Stimulated activated CD4-positive, alpha-beta T cell treated with anti-CD3 and anti-CD28 coated beads, Interleukin-12 subunit alpha, Interleukin-12 subunit beta, amount 100 ng/mL, for 48 hours (primary cell): ENCODE data around the gene ANKS3.

Experiments
- DNase-seq, 3 donors: peaks; one replicate each; pipeline ENCODE4 v3.0.0-alpha.2; 2020; ENCODE audit warnings: low read depth in 2 of 3, low spot score in 1 of 3

ANKS3 gene, protein sequence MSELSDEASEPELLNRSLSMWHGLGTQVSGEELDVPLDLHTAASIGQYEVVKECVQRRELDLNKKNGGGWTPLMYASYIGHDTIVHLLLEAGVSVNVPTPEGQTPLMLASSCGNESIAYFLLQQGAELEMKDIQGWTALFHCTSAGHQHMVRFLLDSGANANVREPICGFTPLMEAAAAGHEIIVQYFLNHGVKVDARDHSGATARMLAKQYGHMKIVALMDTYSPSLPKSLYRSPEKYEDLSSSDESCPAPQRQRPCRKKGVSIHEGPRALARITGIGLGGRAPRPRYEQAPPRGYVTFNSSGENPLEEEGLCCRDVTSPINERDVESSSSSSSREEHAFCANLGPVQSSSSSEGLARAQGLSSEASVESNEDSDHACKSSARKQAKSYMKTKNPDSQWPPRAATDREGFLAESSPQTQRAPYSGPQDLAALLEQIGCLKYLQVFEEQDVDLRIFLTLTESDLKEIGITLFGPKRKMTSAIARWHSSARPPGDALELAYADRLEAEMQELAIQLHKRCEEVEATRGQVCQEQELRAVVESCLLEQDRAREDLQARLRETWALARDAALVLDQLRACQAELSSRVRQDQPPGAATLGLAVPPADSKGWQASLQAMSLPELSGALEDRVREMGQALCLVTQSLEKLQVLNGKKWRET

DNA sequence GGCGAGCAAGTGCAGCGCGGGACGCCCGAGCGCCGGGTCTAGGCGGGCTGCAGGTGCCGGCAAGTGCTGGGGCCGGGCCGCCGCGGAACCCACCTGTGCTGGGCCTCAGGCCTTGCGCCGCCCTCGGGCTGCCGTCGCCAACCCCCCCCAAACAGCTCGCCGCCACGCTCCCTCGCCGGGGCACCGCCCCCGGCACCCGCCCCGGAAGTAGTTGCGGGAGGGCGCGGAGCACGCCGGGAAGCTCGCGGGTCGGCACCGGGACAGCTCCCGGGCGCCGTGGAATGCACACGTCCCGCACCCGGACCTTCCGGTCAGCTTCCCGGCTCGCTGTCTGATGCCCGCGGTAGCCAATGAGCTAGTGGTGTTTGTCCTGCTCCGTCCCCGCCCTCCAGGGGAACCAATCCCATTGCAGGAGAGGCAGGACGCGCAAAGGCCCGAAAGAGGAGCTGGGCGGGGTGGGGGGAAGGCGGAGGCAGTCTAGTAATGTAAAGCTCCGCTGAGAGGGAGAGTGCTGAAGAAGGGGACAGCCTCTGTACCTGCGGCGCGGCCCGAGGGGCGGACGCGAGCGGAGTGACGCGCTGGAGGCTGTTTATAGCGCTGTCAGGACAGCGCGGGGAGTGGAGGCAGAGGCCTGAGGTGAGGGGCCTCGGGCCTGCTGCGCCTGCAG lies at the start of gene ANKS3, which contains the start of gene DNAAF8:
ANKS3 (minus strand) TSS at position 209 of the 667 bp plus-strand sequence. CDS start 4,122 bp downstream, outside the sequence.
DNAAF8 (plus strand) TSS at position 475 of the 667 bp plus-strand sequence. CDS start 1,978 bp downstream, outside the sequence.
- DNase-seq: peak; percentile 58 to 78 (median 61)

DNA sequence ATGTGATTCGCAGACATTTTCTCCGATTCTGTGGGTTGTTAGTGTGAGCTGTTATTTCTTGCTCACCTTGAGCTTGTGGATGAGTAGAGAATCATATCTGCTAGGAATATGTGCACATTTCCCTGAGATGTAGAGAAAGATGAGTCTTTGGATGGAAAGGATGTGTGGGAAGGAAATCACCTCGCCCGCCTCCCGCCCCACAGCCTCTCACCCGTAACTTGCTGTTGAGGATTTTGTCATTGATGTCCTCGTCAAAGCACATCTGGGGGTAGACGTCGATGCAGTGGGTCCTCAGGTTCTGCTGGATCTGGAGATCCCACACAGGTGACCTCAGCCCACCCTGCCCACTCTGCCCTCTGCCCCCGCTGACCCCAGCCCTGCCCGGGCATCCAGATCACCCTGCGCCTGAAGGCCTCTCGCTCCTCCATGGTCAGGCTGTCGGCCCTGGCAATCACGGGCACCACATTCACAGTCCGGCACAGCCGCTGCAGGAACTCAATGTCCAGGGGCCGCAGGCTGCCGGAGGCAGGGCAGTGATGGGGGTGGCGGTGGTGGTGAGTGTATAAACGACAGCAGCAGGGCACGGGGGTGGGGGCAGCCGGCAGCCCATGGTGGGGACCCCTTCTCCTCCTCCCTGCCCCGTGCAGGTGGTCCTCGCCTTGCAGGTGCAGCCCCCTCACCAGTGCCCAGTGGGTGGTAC lies 49.3 kb upstream of the ANKS3 start:
- no peak for DNase-seq

DNA sequence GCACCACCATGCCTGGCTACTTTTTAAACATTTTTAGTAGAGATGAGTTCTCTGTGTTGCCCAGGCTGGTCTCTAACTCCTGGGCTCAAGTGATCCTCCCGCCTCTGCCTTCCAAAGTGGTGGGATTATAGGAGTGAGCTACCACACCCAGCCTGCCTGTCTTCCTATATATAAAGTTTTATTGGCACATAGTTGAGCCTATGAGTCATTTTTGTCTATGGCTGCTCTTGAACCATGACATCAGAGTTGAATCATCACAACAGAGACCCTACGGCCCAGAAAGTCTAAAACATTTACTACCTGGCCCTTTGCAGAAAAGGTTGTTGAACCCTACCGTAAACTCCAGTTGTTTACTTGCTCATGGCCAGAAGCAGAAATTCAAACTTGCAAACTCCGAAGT lies 46.2 kb upstream of the ANKS3 start:
- no peak for DNase-seq

DNA sequence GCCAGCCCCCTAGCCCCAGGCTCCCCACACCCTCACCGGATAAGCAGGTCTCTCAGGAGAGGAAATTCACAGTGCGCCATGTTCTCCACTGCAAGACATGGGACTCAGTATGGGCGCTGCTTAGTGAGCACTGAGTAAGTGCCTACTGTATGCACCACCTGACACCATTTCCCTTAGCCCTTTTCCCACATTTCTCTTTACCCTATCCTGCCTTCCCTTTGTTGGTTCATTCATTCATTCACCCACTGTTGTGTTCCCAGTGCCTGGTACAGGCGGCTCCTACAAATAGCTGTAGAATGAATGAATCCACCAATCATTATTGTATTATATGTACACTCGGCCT lies 44.0 kb upstream of the ANKS3 start:
- DNase-seq: no peak

DNA sequence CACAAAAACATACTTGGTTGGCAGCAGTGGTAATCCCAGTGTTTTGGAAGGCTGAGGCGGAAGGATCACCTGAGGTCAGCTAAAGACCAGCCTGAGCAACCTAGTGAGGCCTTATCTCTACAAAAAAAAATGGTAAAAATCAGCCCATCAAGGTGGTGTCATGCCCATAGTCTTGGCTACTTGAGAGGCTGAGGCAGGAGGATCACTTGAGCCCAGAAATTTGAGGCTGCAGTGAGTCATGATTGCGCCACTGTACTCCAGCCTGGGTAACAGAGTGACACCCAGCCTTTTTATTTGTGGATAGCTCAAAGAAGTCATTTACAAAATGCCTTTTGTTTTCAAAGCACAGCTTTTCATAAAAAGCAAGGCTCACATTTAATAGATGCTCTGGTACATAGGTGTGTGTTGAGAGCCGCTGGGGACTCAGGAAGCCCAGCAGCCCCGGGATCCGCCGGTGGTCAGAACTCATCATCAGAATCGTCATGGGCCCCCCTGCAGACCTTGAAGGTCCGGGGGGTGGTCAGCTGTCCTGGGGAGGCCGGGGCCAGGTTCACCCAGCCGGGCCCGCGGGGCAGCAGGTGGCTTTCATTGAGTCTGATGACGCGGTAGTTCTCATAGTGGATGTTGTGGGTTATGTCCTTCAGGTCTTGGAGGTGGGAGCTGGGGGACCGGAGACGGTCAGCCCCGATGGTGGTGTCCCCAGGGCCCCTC lies 43.4 kb upstream of the ANKS3 start:
- no peak for DNase-seq

DNA sequence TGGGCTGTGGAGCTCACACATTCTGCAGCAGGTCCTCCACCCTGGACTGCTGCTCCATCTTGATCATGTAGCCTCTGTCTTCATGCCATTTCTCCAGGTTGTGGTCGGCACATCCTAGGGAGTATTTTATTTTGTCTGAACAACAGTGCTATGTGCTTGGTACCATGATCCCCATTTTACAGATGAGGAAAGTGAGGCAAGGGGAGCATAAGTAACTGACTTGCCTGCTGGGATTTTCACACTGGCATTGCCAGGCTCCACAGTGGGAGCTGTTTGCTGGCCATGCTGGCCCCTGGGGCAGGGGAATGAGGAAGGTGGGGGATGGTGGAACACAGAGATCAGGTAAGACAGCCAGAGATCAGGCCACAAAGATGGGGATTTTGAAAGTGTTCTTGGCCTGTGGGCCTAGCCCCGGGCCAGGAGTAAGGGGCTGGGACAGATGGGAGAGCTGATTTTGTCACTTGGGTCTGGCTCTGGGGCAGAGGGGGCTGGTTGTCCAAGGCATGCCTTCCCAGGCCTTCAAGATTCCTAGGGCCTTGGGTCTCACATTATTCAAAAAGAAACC lies 42.2 kb upstream of the ANKS3 start:
- no peak for DNase-seq

DNA sequence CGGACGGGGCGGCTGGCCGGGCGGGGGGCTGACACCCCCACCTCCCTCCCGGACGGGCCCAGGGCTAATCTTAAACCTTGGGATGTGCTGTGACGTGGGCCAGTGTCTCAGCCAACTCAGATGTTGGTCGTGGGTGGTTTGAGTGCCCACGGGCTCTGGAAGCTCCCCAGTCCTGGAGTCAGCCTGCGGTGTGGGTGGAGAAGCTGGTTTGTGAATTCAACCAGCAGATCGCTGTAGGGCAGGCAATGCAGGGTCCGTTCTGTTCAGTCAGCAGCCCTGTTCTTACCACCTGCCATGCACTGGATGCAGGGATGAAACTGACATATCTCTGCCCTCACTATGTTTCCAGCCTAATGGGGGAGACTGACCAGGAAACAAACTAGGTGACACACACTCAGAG lies 40.9 kb upstream of the ANKS3 start:
- DNase-seq: no peak

DNA sequence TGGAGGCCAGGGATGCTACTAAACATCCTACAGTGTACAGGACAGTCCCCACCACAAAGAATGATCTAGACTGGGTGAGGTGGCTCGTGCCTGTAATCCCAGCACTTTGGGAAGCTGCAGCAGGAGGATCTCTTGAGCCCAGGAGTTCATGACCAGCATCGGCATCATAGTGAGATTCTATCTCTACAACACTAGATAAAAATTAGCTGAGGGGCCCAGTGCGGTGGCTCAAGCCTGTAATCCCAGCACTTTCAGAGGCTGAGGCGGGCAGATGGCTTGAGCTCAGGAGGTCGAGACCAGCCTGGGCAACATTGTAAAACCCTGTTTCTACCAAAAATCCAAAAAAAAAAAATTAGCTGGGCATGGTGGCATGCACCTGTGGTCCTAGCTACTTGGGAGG lies 38.3 kb upstream of the ANKS3 start:
- DNase-seq: no peak

DNA sequence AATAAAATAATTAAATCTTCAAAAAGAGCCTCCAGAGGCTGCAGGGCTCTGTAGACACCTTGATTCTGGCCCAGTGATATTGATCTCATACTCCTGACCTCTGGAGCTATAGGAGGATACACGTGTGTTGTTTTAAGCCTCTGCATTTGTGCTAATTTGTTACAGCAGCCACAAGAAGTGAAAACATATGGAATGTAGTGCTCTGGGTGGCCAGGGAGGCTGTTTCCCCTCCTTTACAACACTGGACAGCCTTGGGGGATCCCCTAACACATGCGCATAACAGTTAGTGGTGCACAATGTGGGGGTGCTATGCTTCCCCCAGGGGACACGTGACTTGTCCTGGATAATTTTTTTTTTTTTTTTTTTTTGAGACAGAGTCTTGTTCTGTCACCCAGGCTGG lies 37.6 kb upstream of the ANKS3 start:
- no peak for DNase-seq

DNA sequence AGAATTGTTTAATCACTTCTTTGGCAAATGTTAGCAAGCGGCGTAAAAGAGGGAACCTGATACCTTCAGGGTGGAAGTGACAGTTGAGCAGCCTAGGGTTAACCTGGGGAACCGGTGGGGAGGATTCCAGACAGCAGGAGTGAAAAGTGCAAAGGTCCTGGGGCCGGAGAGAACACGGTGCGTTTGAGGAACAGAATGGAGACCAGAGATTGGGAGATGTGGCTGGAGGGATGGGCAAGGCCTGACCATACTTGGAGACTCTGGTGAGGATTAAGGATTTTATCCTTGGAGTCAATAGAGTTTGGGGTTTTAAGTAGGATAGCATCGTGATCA lies 35.2 kb upstream of the ANKS3 start:
- DNase-seq: no peak

DNA sequence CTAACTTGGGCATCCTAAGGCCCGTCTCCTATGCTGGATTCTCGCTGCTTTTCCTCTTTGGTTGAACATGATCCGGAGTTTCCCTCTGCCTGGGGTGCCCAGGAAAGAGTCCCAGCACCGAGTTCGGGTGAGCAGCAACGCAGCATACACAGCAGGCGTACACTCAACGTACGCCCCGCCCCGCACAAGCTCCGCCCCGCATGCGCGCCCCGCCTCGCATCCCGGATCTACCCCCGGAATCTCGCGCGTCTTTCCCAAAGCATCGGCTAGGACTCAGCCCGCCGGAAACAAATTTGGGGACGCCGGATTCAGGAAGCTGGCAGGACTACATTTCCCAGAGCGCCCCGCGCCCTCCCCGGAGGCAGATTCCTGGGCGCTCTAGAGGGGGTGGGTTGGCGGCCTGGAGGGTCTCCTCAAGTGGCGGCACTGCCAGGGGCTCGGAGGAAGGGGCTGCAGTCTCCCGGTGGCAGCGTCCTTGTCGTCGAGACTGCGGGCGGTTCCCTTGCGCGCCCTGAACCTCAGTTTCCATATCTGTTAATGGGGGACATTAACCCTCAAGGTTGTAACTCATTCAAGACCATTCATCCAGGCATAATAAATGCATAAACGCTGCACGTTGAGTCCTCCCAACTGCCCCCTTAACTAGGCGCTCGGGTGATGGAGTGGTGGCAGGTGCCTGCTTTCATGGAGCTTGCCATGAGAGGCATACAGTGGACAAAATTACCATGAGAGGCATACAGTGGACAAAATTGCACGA lies 34.7 kb upstream of the ANKS3 start:
- peak; percentile 86 to 91 (median 88) for DNase-seq

DNA sequence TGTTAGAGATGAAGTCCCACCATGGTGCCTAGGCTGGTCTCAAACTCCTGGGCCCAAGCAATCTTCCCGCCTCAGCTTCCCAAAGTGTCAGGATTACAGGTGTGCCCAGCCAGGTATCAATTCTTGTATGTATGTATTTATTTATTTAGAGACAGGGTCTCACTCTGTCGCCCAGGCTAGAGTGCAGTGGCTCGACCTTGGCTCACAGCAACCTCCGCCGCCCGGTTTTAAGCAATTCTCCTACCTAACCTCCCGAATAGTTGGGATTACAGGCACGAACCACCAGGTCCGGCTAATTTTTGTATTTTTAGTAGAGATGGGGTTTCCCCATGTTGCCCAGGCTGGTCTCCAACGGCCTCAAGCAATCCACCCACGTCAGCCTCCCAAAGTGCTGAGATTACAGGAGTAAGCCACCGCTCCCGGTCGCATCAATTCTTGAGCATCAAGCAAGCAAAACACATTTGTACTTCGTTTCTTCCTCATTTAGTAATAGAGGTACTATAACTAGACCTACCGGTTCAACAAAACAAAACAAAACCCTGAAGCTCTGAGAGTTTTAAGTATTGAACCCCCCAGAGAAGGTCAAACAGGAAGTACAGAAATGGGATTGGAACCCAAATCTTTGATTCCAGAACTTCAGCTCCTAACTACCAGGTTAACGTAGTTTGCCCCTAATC lies 33.9 kb upstream of the ANKS3 start:
- DNase-seq: no peak

DNA sequence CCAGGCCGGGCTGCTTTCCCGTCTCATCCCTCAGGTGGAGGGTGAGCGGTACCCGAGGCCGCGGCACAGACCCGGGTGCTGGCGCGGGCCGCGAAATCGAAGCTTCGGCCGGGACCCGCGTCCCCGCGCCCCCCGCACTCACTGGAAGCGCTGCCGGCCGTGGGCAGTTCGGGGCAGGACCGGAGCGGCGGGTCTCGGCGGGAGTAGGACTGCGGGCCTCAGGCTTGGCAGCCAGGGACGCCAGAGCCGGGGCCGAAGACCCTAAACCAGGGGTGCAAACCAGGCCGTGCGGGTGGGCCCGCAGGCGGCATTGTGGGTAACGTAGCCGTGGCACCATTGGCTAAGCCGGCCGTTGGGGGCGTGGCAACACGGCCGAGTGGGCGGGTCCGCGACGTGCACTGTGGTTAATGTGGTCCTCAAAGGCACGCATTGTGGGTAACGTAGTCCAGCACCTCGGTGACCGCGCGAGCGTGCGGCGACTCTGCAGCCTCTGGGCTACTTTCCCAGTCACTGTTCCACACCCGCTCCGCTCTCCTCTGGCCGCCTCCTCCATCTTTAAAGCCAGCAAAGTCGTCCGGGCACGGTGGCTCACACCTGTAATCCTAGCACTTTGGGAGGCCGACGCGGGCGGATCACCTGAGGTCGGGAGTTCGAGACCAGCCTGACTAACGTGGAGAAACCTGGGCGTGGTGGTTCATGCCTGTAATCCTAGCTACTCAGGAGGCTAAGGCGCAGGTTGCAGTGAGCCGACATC lies 33.0 kb upstream of the ANKS3 start, which contains the start of gene ZNF500:
ZNF500 (minus strand) TSS at position 288 of the 754 bp plus-strand sequence. CDS start 1,184 bp downstream, outside the sequence.
- DNase-seq: peak; percentile 95 to 98 (median 96)

DNA sequence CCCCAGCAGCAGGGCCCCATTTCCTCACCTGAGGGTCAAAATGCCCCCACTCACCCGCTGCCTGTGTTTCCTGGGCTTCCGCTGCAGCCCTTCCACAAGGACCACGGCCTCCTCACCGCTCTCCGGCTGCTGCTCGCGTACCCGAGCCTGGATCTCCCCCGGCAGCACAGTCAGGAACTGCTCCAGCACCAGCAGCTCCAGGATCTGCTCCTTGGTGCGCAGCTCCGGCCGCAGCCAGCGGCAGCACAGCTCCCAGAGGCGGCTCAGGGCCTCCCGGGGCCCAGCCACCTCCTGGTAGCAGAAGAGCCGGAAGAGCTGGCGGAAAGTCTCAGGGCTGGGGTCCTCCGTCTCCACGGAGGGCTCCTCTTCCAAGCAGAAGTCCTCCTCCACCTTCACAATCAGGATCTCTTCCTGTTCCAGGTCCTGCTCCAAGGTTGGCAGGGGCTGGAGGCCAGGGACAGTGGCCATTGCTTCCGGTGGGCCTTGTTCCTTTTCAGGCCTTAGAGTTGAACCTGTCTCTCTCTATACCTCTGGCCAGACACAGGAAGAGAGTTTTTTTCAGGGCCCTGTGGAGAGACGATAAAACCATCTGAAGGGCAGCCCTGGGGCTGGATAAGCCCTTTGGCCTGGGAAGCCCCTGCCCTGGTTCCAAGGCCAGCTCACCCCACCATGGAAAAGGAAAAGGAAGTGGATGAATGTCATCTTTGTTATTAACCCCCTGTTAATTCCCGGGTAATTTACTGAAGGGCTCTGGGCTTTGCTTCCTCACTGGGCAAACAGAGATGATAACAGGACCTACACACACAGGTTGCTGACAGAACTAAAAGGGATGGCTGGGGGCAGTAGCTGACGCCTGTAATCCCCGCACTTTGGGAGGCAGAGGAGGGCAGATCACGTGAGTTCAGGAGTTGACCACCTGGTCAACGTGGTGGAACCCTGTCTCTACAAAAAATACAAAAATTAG lies 31.7 kb upstream of the ANKS3 start:
- DNase-seq: no peak

DNA sequence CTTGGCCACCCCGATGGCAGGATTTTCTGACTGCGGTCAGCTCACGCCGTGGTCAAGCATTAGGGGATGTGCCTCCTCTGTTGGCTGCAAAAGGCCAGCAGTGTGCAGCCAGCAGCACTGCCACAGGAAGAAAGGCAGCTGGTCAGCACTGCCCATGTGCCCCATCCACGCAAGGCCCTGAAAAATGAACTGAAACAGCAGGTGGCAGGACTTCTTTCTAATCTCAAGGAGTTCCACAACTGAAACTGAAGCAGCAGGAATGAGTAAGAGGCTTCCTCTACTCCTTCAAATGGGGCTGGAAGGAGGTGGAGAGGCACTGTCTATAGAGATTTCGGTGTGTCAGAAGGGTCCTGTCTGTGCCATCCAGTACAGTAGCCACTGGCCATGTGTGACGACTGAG lies 29.7 kb upstream of the ANKS3 start:
- DNase-seq: no peak

DNA sequence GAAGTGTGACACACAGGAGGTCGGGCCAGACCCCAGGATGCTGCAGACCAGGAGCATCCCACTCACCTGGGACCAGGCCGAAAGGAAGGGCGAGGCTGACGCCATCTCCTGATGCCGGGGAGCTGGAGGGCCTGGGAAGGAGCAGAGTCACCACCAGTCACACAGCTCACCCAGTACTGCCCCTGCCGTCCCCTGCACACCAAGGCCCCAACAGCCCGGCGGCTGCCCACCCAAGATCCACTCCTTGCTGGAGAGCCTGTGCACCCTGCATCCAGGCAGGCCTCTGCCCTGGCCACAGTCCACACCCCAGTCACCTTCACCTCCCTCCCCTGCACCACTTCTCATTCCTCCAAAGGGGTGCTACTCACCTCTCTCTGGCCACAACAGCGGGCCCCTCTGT lies 28.1 kb upstream of the ANKS3 start:
- no peak for DNase-seq

DNA sequence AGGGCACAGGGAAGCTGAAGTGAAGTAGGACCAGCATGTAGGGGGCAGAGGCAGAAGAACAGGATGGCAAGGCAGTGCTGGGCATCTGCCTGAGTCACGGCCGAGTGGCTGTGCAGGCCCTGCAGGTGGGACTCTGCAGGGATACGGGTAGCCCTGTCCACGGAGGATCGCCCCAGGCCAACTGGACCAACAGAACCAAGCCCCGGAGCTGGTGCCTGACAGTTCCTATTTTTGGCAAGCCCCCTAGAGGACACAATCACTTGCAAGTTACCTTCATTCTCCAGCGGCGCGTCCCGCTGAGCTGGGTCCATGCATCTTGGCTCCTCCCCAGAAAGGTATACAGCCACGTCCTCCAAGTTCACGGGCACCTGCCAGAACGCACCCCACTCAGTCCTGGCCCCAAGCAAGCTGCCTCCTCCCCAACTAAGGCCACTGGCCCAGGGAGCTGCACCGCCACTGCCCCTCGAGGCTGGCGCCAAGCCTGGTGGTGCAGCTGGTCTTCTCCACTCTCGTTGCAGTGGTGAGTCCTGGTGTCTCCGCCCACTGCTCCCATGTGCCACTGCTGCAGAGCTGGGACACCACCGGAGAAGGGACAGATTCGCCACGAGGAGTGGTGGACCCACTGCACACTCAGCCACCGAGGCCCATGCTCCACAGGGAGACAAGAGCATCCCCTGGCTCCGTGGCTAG lies 26.3 kb upstream of the ANKS3 start:
- DNase-seq: no peak
